NCI-H2196 (cell line): ENCODE data around the gene SPEN.
"Not testable (repeated sequence)": the region's sequence is repeated elsewhere in the genome, so short reads cannot be mapped to it uniquely, and the experiment has no call there.

ENCODE experiments used
- DNase-seq: peaks from one replicate; lab custom pipeline; 2025; ENCODE audit not compliant: unreplicated experiment; lab: John Stamatoyannopoulos, UW

SPEN gene

DNA sequence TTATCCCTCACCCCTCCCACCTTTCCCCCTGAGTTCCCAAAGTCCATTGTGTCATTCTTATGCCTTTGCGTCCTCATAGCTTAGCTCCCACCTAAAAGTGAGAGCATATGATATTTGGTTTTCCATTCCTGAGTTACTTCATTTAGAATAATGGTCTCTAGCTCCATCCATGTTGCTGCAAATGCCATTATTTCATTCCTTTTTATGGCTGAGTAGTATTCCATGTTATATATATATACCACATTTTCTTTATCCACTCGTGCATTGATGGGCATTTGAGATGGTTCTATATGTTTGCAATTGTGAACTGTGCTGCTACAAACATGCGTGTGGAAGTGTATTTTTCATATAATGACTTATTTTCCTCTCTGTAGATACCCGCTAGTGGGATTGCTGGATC is 130.4 kb downstream of the SPEN start:
- not testable (repeated sequence) for DNase-seq

DNA sequence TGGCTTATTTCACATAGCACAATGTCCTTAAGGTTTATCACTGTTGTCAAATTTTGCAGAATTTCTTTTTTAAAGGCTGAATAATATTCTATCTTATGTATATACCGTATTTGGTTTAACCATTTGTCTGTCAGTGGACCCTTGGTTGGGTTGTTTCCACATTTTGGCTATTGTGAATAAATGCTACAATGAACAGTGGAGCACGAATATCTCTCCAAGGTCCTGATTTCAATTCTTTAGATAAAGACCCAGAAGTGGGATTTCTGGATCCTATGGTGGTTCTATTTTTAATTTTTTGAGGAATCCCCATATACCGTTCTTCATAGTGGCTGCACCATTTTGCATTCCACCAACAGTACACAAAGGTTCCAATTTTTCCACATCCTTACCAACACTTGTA is 134.2 kb downstream of the SPEN start:
- no peak for DNase-seq

DNA sequence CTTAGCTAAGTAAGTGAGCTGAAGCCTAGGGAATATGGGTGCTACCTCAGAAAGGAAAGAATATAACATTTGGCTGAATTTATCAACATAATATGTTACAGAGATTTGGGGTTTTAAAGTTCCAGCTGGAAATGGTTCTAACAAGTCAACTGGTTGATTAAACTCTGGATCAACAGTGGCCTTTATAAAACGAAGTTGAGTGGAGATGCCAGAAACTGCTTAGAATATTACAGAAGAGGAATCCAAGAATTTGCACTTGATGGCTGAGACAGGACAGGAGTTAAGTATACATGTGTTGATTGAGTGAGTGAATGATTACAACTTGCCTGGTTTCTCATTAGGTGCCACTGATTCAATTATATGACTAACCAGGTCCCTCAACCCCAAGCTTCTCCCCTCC is 135.8 kb downstream of the SPEN start:
- DNase-seq, result no peak

DNA sequence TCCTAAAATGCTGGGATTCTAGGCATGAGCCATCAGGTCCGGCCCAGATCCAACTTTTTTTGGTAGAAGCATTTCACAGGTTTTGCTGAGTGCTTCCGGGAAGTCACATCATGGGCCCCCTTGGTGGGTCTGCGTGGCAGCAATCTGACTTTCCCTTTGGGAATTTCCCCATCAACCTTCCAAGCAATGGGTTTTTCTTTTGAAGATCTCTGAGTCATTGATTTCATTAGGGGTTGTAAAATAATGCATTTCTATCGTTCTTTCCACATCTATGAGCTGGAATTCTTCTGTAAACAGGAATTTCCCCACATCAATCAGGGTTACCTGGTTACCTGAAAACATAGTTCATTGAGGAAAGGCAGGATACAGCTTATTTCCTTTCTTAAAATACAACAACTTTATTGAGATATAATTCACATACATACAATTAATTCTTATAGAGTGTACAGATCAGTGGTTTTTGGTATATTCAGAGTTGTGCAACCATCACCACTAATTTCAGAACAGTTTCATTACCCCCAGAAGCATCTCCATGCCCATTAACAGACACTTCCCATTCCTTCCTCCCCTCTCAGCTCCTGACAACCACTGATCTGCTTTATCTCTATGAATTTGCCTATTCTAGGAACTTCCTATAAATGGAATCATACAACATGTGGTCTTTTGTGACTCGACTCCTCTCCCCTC is 138.2 kb downstream of the SPEN start:
- no peak for DNase-seq

DNA sequence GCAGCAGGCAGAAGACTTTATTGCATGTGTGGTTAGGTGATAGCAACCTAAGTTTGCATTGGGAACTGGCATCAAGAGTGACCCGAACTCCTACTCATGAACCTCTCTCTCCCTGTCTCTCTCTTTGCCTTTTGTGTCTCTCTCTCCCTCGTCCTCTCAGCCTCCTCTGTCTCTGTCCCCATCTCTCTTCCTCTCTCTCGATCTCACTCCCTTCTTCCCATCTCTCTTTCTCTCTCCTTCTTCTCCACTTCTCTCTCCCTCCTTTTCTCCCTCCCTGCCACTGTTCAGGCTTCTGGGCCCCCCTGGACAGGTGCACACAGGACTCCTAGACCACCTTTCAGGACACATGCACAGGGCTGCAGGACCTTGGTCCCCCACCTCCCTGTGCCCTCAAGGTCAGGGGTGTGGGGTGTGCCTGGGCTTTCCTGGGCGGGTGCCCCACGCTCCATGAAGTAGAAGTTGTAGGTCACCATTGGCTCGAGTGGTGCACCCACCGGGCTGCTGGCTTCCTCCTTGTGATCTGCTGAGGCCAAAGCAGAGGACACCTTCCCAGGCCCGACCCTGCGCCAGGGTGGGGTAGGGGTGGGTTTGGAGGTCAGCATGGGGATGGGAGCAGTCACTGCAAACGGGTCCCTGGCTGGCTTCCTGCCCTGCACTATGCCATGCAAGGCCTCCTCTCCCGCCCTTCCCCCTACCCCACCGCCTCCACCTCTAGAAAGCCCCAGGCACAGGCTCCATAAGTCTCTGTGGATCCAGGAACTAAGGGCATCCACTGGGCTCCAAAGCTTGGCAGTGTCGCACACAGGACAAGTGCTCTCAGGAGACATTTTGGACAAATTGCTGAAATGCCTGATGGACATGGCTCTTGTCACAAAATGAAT is 141.6 kb downstream of the SPEN start:
- no peak for DNase-seq

DNA sequence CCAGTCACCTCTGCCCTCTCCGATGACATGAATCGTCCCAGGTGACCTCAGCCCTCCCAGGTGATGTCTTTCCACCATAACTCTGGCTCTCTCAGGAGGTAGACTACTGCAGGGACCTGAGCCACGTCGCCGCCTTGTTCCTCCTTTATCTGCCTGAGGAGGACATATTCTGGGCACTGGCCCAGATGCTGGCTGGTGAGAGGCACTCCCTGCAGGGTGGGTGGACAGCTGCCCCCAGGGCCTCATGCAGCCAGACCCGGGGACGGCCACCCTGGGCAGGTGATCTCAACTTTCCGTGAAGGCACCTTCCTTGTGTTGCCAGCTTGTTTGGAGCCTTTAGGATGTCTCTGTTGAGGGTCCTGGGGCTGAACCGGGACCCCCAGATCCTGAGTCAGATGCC is 142.3 kb downstream of the SPEN start:
- DNase-seq, result no peak
